DOHH2 (cell line): ENCODE results near the gene ZBTB48.

Source experiments
- EZH2phosphoT487 ChIP-seq: fragments of 200-600 bp; sonication (generic); IDR thresholded peaks from 2 replicates; pipeline ENCODE4 v1.6.1; 2017; ENCODE audit warnings: borderline replicate concordance, mild to moderate bottlenecking, antibody characterized with exemption, low read length, moderate library complexity, mixed read lengths
- TF ChIP-seq, protein P1 (sequence below): fragments of 200-600 bp; sonication (generic); IDR thresholded peaks from one replicate; pipeline ENCODE4 v1.5.1; 2014; ENCODE audit warnings: antibody characterized with exemption, mild to moderate bottlenecking, low read depth, low read length; ENCODE audit not compliant: poor library complexity, severe bottlenecking

DNA sequence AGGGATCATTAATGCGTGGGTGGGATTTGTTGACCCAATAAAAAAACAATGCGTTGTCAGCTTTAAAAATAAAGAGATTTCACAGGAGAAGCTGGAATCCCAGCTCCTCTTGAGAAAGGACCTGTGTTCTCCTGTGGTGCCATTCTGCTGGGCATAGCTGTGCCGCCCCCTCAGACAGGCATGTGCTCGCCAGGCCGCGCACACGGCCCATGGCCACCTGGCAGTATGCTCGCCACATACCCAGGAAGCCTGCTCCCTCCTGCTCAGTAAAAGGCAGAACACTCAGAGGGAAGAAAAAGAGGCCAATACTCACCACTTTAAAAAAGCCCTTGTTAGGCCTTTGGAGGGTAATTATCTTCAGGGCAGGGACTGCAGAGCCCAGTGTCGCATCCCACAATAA lies 58.0 kb downstream of the ZBTB48 start:
- TF ChIP-seq, protein P1, sequence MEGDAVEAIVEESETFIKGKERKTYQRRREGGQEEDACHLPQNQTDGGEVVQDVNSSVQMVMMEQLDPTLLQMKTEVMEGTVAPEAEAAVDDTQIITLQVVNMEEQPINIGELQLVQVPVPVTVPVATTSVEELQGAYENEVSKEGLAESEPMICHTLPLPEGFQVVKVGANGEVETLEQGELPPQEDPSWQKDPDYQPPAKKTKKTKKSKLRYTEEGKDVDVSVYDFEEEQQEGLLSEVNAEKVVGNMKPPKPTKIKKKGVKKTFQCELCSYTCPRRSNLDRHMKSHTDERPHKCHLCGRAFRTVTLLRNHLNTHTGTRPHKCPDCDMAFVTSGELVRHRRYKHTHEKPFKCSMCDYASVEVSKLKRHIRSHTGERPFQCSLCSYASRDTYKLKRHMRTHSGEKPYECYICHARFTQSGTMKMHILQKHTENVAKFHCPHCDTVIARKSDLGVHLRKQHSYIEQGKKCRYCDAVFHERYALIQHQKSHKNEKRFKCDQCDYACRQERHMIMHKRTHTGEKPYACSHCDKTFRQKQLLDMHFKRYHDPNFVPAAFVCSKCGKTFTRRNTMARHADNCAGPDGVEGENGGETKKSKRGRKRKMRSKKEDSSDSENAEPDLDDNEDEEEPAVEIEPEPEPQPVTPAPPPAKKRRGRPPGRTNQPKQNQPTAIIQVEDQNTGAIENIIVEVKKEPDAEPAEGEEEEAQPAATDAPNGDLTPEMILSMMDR: no peak
- no peak for TF ChIP-seq EZH2phosphoT487
